Caki2 (cell line): ENCODE results near the gene ZNF768. TPM values are rescaled to one million over a fixed set of nuclear protein-coding genes. Genes with fewer than 3 reads are reported as not detected.
"Not testable (repeated sequence)": the region's sequence is repeated elsewhere in the genome, so short reads cannot be mapped to it uniquely, and the experiment has no call there.

Source experiments
- DNase-seq: peaks from one replicate; pipeline ENCODE4 v3.0.0-alpha.2; 2015; ENCODE audit warnings: low read depth
- in situ Hi-C: cut with HindIII; loops from 2 replicates; pipeline ENCODE4 v1.10.0; 2016; ENCODE audit warnings: low sequenced_read_pairs, low pct_unique_long_range_greater_than_20kb, mixed read lengths
- total RNA-seq: library from RNA; depleted of rRNA; stranded (reverse); fragments of >200 nt; shearing (Covaris generic); gene quantifications from 2 replicates; pipeline ENCODE4 v1.2.3, GENCODE V29; 2014; ENCODE audit warnings: low replicate concordance; rRNA removed

The ZNF768 gene
- total RNA-seq, 1 experiment from 2014 or later, result 99.4 TPM

DNA sequence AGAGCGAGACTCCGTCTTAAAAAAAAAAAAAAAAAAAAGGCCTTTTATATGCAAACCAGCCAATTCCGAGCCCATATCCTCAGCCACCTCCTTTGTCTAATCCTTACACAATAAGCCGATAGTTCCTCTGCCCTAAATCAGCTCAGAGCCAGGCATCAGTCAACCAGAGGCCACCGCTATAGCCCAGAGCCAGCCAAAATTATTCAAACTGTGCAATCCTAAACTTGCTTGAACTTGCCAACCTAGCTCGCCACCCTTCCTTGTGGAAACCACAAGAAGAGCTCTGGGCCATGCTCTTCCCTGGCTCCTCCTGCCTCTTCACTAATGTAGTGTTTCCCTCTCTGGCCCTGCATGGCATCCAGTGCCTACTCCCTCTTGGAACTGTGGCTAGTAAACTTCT is 36.2 kb downstream of the ZNF768 start:
- in situ Hi-C loops, result no loop called here
- DNase-seq, result no peak

DNA sequence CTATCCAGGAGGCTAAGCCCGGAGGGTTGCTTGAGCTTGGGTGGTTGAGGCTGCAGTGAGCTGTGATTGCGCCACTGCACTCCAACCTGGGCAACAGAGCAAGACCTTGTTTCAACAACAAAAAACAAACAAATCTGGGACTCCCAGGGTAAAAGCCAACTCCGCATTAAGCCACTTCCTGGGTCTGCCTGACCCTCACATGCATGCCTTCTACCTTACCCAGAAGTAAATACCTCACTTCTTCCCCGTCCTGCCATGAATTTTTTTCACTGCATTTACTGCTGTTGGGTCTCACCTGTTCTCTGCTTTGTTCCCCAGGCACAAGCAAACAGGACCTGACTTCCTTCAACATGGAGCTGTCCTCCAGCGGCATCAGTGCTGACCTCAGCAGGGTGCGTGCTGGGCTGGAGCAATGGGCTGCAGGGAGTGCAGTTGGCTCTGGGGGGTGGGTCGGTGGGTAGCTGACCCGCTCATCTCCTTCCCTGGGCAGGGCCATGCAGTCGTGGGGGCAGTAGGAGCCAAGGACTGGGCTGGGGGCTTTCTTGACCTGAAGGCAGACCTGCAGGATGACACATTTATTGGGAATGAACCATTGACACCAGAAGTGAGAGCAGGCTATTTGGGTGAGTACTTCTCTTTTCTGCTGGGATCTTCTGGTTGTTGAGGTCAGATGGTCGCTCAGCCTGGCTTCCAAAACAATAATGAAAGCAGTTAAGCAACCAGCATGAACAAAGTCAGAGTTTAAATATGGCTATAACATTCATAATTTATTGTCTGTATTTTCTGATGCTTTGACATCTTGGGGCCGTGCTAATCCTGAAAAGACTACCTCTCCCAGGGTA is 37.4 kb downstream of the ZNF768 start:
- DNase-seq, result no peak
- in situ Hi-C loops, result no loop called here

DNA sequence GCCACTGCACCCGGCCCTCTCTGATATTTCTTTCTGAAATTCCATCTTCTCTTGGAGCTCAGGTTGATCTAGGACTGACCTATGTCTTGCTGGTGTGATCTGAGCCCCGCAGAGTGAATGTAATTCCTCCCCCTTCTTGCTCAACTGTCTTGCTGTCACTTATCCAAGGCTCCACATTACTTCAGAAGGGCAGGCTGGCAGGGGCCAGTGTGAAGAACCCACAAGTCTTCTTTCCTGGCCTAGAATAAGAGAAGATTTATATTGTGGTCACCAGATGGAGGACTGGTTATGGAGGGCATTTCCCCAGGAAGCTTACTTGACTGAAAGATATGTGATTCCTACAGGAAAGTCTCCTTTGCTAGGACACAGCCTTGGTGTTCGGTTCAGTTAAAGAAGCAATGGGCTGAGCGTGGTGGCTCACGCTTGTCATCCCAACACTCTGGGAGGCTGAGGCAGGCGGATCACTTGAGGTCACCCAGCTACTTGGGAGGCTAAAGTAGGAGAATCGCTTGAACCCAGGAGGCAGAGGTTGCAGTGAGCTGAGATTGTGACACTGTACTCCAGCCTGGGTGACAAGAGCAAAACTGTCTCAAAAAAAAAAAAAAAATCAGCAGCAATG is 40.4 kb downstream of the ZNF768 start:
- DNase-seq, result no peak
- in situ Hi-C loops, result no loop called here

DNA sequence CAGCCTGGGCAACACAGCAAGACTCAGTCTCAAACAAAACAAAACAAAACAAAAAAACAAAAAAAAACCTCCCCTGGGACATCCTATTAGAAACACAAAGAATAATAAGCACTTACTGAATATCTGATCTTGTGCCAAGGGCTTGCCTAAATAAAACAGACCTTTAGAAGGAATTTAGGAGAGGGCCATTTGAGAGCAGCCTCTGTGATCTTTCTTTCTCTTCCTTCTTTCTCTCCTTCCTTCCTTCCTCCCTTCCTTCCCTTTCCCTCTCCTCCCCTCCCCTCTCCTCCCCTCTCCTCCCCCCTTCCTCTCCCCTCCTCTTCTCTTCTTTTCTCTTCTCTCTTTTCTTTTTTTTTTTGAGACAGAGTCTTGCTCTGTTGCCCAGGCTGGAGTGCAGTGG is 41.5 kb downstream of the ZNF768 start:
- no peak for DNase-seq
- in situ Hi-C loops, result no loop called here

DNA sequence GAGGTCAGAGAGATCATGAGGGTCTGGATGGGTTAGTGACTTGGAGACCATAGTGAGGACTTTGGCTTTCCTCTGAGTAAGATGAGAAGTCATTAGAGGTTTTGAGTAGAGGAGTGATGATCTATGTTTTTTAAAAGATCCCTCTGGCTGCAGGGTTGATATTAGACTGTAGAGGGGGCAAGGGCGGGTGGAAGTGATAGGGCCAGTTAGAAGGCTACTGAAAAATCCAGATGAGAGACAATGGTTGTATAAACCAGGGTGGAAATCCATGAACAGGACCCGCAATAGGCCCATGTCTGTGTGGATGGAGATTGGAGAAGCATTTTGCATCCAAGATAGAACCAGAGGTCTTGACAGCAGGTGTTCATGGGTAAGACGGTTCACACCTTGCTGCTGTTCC is 44.0 kb downstream of the ZNF768 start:
- in situ Hi-C loops, result no loop called here
- DNase-seq, result no peak

DNA sequence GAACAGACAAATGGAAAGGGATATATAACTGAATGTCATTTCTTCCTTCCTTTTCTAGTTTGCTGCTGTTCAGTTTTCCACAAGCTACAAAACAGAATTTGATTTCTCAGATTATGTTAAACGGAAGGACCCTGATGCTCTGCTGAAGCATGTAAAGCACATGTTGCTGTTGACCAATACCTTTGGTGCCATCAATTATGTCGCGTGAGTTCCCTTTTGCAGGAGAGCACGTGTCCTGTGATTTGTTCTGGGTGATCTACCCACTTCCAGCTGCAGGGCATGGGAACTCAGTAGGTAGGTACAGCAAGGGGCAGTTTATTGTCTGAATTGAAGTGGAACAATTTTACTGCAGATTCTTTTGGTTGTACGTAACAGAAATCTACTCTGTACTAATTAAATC is 45.0 kb downstream of the ZNF768 start:
- no peak for DNase-seq
- in situ Hi-C loops, result no loop called here

DNA sequence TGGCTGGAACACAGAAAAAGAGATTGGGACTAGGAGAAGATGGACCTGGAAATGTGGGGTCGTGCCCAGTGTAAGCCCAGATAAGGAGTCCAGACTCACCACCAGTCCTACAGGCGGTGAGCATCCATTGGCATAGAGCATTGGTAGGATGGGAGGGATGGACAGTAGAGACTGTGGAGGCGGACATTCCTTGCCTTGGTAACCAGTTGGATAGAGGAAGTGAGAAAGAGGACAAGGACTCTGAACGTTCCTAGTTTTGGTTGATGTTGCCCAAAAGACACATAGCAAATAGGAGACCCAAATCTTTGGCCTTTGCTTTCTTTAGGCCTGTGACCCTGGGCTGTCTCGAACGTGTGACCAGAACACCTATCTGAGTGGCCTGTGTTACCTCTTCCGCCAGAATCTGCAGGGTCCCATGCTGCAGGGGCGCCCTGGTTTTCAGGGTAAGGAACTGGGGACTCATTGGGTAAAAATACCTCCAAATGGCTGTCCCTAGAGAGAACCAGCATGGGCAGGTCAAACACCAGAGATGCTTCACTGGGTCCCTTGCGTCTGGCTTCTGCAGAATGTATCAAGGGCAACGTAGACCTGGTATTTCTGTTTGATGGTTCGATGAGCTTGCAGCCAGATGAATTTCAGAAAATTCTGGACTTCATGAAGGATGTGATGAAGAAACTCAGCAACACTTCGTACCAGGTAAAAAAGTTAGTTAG is 47.4 kb downstream of the ZNF768 start:
- in situ Hi-C loops, result no loop called here
- no peak for DNase-seq

DNA sequence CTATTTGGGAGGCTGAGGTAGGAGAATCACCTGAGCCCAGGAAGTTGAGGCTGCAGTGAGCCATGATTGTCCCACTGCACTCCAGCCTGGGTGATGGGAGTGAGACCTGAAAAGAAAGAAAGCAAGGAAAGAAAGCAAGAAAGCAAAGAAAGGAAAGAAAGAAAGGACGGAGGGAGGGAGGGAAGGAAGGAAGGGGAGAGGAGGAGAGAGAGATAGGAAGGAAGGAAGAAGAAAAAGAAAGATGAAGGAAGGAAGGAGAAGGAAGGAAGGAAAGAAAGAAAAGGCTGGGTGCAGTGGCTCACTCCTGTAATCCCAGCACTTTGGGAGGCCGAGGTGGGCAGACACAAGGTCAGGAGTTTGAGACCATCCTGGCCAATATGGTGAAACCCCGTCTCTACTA is 48.6 kb downstream of the ZNF768 start:
- DNase-seq, in situ Hi-C loops: not testable (repeated sequence)

DNA sequence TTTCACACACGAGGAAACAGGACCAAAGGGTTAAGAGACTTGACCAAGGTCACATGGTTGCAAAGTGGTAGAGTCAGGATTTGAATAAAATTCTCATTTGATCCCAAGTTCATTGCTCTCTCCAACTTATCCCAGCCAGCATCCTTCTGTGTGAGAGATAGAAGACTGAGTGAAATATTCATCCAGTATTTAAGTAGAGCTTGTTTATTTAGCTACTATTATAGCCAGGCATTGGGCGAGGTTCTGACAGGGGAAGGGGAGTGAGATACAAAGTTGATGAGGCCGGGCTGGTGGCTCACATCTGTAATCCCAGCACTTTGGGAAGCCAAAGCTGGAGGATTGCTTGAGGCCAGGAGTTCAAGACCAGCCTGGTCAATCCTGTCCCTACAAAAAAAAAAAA is 49.4 kb downstream of the ZNF768 start:
- DNase-seq, result no peak
- in situ Hi-C loops, result no loop called here

DNA sequence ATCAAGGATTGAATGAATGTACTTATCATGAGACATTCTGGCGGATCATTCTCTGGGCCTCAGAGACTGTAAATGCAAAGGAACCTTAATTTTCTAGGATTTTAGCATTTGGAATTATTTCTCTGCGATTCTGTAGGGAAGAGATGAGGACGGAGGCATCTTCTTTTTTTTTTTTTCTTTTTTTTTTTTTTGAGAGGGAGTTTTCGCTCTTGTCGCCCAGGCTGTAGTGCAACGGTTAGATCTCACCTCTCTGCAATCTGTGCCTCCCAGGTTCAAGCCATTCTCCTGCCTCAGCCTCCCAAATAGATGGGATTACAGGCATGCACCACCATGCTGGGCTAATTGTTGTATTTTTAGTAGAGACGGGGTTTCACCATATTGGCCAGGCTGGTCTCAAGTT is 51.7 kb downstream of the ZNF768 start:
- in situ Hi-C loops, result no loop called here
- DNase-seq, result no peak

DNA sequence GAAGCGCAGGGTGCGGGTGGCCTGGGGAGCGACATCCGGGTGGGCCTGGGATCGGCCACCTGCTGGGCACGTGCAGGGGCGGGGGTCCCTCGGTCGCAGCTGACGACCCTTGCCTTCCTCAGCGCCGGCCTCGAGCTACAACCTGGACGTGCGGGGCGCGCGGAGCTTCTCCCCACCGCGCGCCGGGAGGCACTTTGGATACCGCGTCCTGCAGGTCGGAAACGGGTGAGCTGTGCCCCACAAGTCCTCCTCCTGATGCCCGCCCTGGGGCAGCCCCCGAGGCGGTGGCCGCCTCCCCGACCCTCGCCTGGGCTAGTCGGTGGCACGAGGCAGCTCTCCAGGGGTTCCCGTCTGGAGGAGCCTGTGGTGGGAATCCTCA is 52.3 kb downstream of the ZNF768 start:
- DNase-seq, result no peak
- in situ Hi-C loops, result no loop called here

Other genes starting within 250 kb of the ZNF768 start
- gene CD2BP2, start 171.3 kb downstream of the ZNF768 start, total RNA-seq, result 123 and 162 TPM in 2 replicates
- gene TBC1D10B, start 156.1 kb downstream of the ZNF768 start, total RNA-seq, result 39.6 and 56.6 TPM in 2 replicates
- gene MYL11, start 151.8 kb downstream of the ZNF768 start, total RNA-seq, result not detected in 2 replicates
- gene SEPTIN1, start 144.0 kb downstream of the ZNF768 start, total RNA-seq, result not detected in 2 replicates
- 34.6 and 35.6 TPM in 2 replicates for gene ZNF48, start 131.1 kb downstream of the ZNF768 start, total RNA-seq
- gene ZNF771, start 119.0 kb downstream of the ZNF768 start, total RNA-seq, result 13.2 and 35.7 TPM in 2 replicates
- gene DCTPP1, start 96.5 kb downstream of the ZNF768 start, total RNA-seq, result 161 and 164 TPM in 2 replicates
- gene SEPHS2, start 80.7 kb downstream of the ZNF768 start, total RNA-seq, result 116 and 127 TPM in 2 replicates
- gene ITGAL, start 53.8 kb downstream of the ZNF768 start, total RNA-seq, result not detected in 2 replicates
- 29.1 and 46.8 TPM in 2 replicates for gene ZNF747, start 8.3 kb upstream of the ZNF768 start, total RNA-seq
- gene ZNF764, start 31.8 kb upstream of the ZNF768 start, total RNA-seq, result 9.0 and 9.1 TPM in 2 replicates
- 30.5 and 31.2 TPM in 2 replicates for gene ZNF688, start 45.1 kb upstream of the ZNF768 start, total RNA-seq
- 2.8 and 7.6 TPM in 2 replicates for gene ZNF785, start 59.1 kb upstream of the ZNF768 start, total RNA-seq
- gene ZNF689, start 83.8 kb upstream of the ZNF768 start, total RNA-seq, result 7.0 and 12.0 TPM in 2 replicates
- 7.0 and 8.8 TPM in 2 replicates for gene PRR14, start 124.4 kb upstream of the ZNF768 start, total RNA-seq
- gene FBRS, start 131.9 kb upstream of the ZNF768 start, total RNA-seq, result 18.2 and 19.7 TPM in 2 replicates
- 9.4 and 19.0 TPM in 2 replicates for gene SRCAP, start 172.6 kb upstream of the ZNF768 start, total RNA-seq
- gene PHKG2, start 221.9 kb upstream of the ZNF768 start, total RNA-seq, result 32.0 and 53.5 TPM in 2 replicates
- gene CFAP119, start 235.5 kb upstream of the ZNF768 start, total RNA-seq, result 7.2 and 12.3 TPM in 2 replicates
- gene RNF40, start 235.8 kb upstream of the ZNF768 start, total RNA-seq, result 107 and 110 TPM in 2 replicates